Measurements from ENCODE around the gene SRRT. TPM values are rescaled to one million over a fixed set of nuclear protein-coding genes. Genes with fewer than 3 reads are reported as not detected.
"Not testable (repeated sequence)": the region's sequence is repeated elsewhere in the genome, so short reads cannot be mapped to it uniquely, and the experiment has no call there.

The SRRT gene
- total RNA-seq, 1 experiment from 2014 or later: 76.2 TPM

GRCh38 chr7:100897772-100898454, 23.0 kb downstream of the SRRT start:
- no peak overlapping the region for H3K27ac ChIP-seq
- H3K36me3 ChIP-seq: no peaks in the 10 kb centered on the region
- H3K27me3 ChIP-seq (replicated peaks): peaks cover 46% of the 10 kb centered on the region
- no peak for DNase-seq (ENCODE audit: low read depth in 1 of 2, low spot score in 2 of 2)
- H3K4me3 ChIP-seq: no peak overlapping the region
- H3K4me1 ChIP-seq (replicated peaks): peaks cover 27% of the 10 kb centered on the region
- peaks cover 3% of the 10 kb centered on the region; the same call in 1 of the 2 replicates for H3K9me3 ChIP-seq (replicated peaks)

DNA sequence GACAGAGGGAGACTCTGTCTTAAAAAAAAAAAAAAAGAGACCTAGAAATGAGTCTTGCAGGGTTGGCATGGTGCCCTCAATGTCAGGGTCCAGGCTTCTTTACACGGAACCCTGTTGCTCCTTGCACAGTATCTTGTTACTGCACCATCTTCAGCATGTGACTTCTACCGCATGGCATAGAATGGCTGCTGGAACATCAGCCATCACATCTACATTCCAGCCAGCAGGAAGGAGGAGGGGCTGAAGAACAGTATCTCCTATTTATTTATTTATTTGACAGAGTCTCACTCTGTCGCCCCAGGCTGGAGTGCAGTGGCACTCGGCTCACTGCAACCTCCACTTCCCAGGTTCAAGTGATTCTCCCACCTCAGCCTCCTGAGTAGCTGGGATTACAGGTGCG, 24.5 kb downstream of the SRRT start:
- DNase-seq (ENCODE audit: low read depth in 1 of 2, low spot score in 2 of 2): no peak
- H3K27me3 ChIP-seq (replicated peaks): peaks cover 42% of the 10 kb centered on the region

GRCh38 chr7:100900978-100901377, 26.1 kb downstream of the SRRT start:
- no peaks in the 10 kb centered on the region for H3K36me3 ChIP-seq
- no peak overlapping the region for H3K27ac ChIP-seq
- peaks cover 29% of the 10 kb centered on the region for H3K27me3 ChIP-seq (replicated peaks)
- no peak for DNase-seq (ENCODE audit: low read depth in 1 of 2, low spot score in 2 of 2)
- peaks cover 13% of the 10 kb centered on the region for H3K4me1 ChIP-seq (replicated peaks)
- H3K4me3 ChIP-seq: no peak overlapping the region
- H3K9me3 ChIP-seq (replicated peaks): peaks cover 3% of the 10 kb centered on the region; the same call in 1 of the 2 replicates

More for the DNA sequence above, 24.5 kb downstream of the SRRT start:
- H3K4me1 ChIP-seq (replicated peaks): peaks cover 27% of the 10 kb centered on the region
- no peak overlapping the region for H3K4me3 ChIP-seq
- H3K27ac ChIP-seq: no peak overlapping the region
- no peaks in the 10 kb centered on the region for H3K36me3 ChIP-seq
- H3K9me3 ChIP-seq (replicated peaks): peaks cover 3% of the 10 kb centered on the region; the same call in 1 of the 2 replicates

- peaks cover 4% of the 10 kb centered on the region for H3K4me1 ChIP-seq (replicated peaks)
- H3K9me3 ChIP-seq (replicated peaks): no peaks in the 10 kb centered on the region; the same call in 1 of the 2 replicates
- H3K27me3 ChIP-seq (replicated peaks): peaks cover 20% of the 10 kb centered on the region
- H3K27ac ChIP-seq: no peak overlapping the region
- no peaks in the 10 kb centered on the region for H3K36me3 ChIP-seq
- no peak overlapping the region for H3K4me3 ChIP-seq
- DNase-seq (ENCODE audit: low read depth in 1 of 2, low spot score in 2 of 2): no peak
These were observed 27.0 kb downstream of the SRRT start for GRCh38 chr7:100901921-100902332.

- no peak for DNase-seq (ENCODE audit: low read depth in 1 of 2, low spot score in 2 of 2)
- Histone ChIP-seq H3K27ac (no peak overlapping the region), H3K4me1 (replicated peaks) (no peaks in the 10 kb centered on the region), H3K27me3 (replicated peaks) (peaks cover 13% of the 10 kb centered on the region), H3K36me3 (no peaks in the 10 kb centered on the region), H3K4me3 (no peak overlapping the region), H3K9me3 (replicated peaks) (no peaks in the 10 kb centered on the region)
These were observed 27.7 kb downstream of the SRRT start for GRCh38 chr7:100902638-100903037.

GRCh38 chr7:100908512-100908911, 33.6 kb downstream of the SRRT start:
- Histone ChIP-seq H3K4me1 (replicated peaks) (no peaks in the 10 kb centered on the region), H3K27ac (no peak overlapping the region), H3K36me3 (no peaks in the 10 kb centered on the region), H3K9me3 (replicated peaks) (no peaks in the 10 kb centered on the region), H3K4me3 (no peak overlapping the region), H3K27me3 (replicated peaks) (0 out of 2 replicates have a peak, but pooled peaks cover 3% of the 10 kb centered on the region)
- no peak for DNase-seq (ENCODE audit: low read depth in 1 of 2, low spot score in 2 of 2)

DNA sequence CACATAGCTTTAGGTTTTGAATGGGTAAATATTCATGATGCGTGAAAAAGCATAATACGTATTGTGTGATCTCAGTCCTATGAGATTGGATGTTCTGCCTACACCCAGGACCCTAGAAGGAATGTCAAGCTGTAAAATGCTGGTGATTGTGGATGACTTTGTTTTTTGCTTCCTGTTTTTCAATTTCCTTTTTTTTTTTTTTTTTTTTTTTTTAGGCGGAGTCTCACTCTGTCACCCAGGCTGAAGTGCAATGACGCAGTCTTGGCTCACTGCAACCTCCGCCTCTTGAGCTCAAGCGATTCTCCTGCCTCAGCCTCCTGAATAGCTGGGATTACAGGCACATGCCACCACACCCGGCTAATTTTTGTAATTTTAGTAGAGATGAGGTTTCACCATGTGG, 35.5 kb downstream of the SRRT start:
- not testable (repeated sequence) for H3K9me3 ChIP-seq (replicated peaks); H3K27me3 ChIP-seq (replicated peaks); H3K4me1 ChIP-seq (replicated peaks); DNase-seq (ENCODE audit: low read depth in 1 of 2, low spot score in 2 of 2); H3K27ac ChIP-seq; H3K4me3 ChIP-seq; H3K36me3 ChIP-seq

DNA sequence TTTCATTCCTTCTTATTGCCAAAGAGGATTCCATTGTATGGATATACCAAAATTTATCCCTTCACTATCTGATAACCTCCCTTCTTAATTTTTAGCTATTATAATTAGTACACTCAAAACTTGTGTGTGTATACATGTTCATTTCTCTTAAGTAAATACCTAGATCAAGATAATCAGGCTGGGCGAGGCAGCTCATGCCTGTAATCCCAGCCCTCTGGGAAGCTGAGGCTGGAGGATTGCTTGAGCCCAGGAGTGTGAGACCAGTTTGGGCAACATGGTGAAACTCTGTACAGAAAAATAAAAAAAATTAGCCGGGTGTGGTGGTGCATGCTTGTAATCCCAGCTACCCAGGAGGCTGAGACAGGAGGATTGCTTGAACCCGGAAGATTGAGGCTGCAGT, 36.6 kb downstream of the SRRT start:
- Histone ChIP-seq H3K4me3 (no peak overlapping the region), H3K27me3 (replicated peaks) (0 out of 2 replicates have a peak, but pooled peaks cover 3% of the 10 kb centered on the region), H3K9me3 (replicated peaks) (no peaks in the 10 kb centered on the region), H3K27ac (no peak overlapping the region), H3K36me3 (no peaks in the 10 kb centered on the region), H3K4me1 (replicated peaks) (no peaks in the 10 kb centered on the region)
- no peak for DNase-seq (ENCODE audit: low read depth in 1 of 2, low spot score in 2 of 2)

DNA sequence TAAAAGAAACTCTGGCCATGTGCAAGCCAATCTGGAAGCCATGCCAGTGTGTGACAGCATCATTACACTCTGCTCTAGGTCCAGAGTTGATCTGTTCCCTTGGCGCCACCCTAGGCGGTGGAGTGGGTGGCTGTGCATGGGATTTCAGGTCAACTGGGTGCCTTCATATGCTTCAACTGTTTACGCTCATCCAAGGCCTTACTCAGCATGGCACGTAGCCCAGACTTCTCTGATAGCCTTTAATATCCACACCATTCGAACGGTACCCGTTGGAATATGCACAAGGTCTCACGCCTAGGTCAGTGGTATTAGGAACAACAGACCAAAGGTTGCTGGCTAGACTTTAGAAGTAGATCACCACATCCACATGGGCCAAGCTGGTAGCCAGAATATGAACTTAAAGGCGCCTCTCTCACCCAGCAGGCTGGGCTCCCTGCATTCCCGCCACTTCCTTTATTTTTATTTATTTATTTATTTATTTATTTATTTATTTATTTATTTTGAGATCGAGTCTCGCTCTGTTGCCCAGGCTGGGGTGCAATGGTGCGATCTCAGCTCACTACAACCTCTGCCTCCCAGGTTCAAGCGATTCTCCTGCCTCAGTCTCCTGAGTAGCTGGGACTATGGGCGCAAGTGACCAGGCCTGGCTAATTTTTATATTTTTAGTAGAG, 39.4 kb downstream of the SRRT start:
- H3K4me3 ChIP-seq: no peak overlapping the region
- H3K9me3 ChIP-seq (replicated peaks): no peaks in the 10 kb centered on the region
- 0 out of 2 replicates have a peak, but pooled peaks cover 7% of the 10 kb centered on the region for H3K27me3 ChIP-seq (replicated peaks)
- H3K36me3 ChIP-seq: no peaks in the 10 kb centered on the region
- no peaks in the 10 kb centered on the region for H3K4me1 ChIP-seq (replicated peaks)
- DNase-seq (ENCODE audit: low read depth in 1 of 2, low spot score in 2 of 2): no peak
- H3K27ac ChIP-seq: no peak overlapping the region

DNA sequence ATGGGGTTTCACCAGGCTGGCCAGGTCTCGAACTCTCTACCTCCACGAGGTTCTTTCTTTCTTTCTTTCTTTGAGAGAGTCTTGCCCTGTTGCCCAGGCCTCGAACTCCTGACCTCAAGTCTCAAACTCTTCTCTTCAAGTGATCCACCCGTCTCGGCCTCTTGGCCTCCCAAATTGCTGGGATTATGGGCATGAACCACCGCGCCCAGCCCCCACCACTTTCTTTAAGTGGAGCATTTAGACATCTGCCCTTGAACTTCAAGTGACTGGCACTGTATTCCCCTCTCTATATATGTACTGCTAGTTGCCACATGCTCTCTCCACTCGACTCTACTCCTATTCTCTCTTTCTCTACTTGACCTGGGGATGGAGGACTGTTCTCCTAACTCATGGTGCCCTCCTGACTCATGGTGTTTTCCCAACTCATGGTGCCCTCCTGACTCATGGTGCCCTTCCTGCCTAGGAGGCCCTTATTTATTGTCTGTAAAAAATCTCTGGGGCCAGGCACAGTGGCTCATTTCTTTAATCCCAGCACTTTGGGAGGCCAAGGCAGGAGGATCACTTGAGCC, 40.1 kb downstream of the SRRT start:
- Histone ChIP-seq H3K27me3 (replicated peaks) (0 out of 2 replicates have a peak, but pooled peaks cover 7% of the 10 kb centered on the region), H3K27ac (no peak overlapping the region), H3K4me1 (replicated peaks) (no peaks in the 10 kb centered on the region), H3K9me3 (replicated peaks) (no peaks in the 10 kb centered on the region), H3K36me3 (no peaks in the 10 kb centered on the region), H3K4me3 (no peak overlapping the region)
- DNase-seq (ENCODE audit: low read depth in 1 of 2, low spot score in 2 of 2): no peak

DNA sequence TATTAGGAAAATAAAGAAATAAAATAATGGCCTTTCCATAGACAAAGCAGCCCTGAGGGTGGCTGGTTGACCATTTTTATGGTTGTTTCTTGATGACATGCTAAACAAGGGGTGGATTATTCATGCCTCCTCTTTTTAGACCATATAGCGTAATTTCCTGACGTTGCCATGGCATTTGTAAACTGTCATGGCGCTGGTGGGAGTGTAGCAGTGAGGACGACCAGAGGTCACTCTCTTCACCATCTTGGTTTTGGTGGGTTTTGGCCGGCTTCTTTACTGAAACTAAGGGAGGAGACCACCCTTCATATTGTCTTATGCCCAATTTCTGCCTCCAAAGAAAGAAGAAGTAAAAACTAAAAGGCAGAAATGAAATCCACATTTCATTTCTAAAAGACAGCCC, 44.4 kb downstream of the SRRT start:
- H3K4me3 ChIP-seq; H3K36me3 ChIP-seq; H3K27me3 ChIP-seq (replicated peaks); H3K27ac ChIP-seq; H3K9me3 ChIP-seq (replicated peaks); H3K4me1 ChIP-seq (replicated peaks); DNase-seq (ENCODE audit: low read depth in 1 of 2, low spot score in 2 of 2): not testable (repeated sequence)

DNA sequence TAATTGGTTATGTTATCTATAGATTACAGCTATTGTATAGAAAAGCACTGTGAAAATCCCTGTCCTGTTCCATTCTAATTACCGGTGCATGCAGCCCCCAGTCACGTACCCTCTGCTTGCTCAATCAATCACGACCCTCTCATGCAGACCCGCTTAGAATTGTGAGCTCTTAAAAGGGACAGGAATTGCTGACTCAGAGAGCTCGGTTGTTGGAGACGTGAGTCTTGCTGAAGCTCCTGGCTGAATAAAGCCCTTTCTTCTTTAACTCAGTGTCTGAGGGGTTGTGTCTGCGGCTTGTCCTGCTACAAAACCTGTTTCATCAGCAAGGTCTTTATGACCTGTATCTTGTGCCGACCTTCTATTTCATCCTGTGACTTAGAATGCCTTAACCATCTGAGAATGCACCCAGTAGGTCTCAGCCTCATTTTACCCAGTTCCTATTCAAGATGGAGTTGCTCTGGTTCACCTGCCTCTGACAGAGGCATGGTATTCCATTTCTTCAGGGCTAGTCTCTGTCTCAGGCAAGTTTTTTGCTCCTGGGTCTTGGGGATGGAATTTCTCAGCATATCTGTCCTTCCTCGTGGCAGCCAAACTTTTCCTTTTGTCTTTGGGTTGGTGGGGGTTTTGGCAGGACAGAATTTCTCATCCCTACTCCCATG, 45.0 kb downstream of the SRRT start:
- not testable (repeated sequence) for H3K27me3 ChIP-seq (replicated peaks); H3K4me3 ChIP-seq; DNase-seq (ENCODE audit: low read depth in 1 of 2, low spot score in 2 of 2); H3K36me3 ChIP-seq; H3K9me3 ChIP-seq (replicated peaks); H3K27ac ChIP-seq; H3K4me1 ChIP-seq (replicated peaks)

DNA sequence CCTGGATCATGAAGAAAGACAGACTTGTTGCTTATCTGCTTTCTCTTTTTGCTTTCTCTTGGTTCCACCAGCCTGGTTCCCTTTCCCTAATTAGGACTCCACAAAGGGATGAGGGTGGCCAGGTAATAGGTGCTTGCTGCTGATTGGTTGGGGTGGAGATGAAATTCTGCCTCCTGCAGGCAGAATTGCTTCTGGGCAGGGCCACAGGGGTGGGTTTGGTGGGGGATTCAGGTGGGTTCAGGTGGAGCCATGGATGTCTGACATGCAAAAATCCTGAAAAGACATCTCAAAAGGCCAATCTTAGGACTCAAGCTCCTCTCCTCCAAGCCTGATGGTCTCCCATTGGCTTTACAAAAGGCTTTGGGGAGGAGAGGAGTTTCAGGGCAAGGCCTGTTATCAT, 46.1 kb downstream of the SRRT start:
- Histone ChIP-seq H3K4me3 (no peak overlapping the region), H3K4me1 (replicated peaks) (no peaks in the 10 kb centered on the region), H3K27ac (no peak overlapping the region), H3K36me3 (no peaks in the 10 kb centered on the region), H3K9me3 (replicated peaks) (no peaks in the 10 kb centered on the region), H3K27me3 (replicated peaks) (0 out of 2 replicates have a peak, but pooled peaks cover 8% of the 10 kb centered on the region)
- DNase-seq (ENCODE audit: low read depth in 1 of 2, low spot score in 2 of 2): no peak

GRCh38 chr7:100923616-100924015, 48.7 kb downstream of the SRRT start:
- not testable (repeated sequence) for DNase-seq (ENCODE audit: low read depth in 1 of 2, low spot score in 2 of 2); H3K27me3 ChIP-seq (replicated peaks); H3K9me3 ChIP-seq (replicated peaks); H3K27ac ChIP-seq; H3K4me3 ChIP-seq; H3K36me3 ChIP-seq; H3K4me1 ChIP-seq (replicated peaks)

Measured in SJSA1 (cell line).